AG04449 (cell line): ENCODE measurements around the gene XYLT2.

ENCODE experiments used
- CTCF ChIA-PET: fragments of 350-600 bp; formaldehyde crosslinking; extraction: SDS; loops from one replicate; lab custom pipeline; 2021; ENCODE audit warnings: antibody characterized with exemption; lab: Yijun Ruan, JAX
- POLR2A ChIA-PET: fragments of 400-600, 350-600 bp; formaldehyde crosslinking; extraction: SDS; loops from one replicate; lab custom pipeline; 2020; ENCODE audit warnings: antibody characterized with exemption, inconsistent platforms; lab: Yijun Ruan, JAX
- DNase-seq: peaks from one replicate; pipeline ENCODE4 v3.0.0-alpha.2; 2010; ENCODE audit warnings: low read depth, low spot score
- H3K4me3 ChIP-seq: 2 replicates; pipeline ENCODE4 v1.5.1; 2011; ENCODE audit warnings: low read depth, mild to moderate bottlenecking, control low read depth, low read length
- TF ChIP-seq, protein P1 (sequence below): IDR thresholded peaks from one replicate; pipeline ENCODE4 v1.5.1; 2011; ENCODE audit warnings: mild to moderate bottlenecking, moderate library complexity, low read length, control low read depth, inconsistent platforms; ENCODE audit not compliant: insufficient read depth; ENCODE audit errors: missing control alignments

Gene XYLT2

DNA sequence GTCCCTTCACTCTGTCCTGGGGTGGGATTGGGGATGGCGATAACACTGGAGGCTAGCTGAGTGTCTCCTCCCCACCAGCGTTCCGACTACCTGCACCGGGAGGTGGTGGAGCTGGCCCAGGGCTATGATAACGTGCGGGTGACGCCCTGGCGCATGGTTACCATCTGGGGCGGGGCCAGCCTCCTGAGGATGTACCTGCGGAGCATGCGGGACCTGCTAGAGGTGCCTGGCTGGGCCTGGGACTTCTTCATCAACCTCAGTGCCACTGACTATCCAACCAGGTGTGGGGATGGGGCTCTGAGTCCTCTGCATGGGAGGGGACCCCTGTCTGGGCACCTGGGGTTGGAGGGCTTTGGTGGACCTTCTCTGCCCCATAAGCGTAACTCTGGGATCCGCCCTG is 8.8 kb downstream of the XYLT2 start:
- ChIA-PET POLR2A (no interaction called here), CTCF (interaction anchor here (1.0 to 1.4 kb wide), 3 partner anchors 8 to 193 kb away, joined by 3 to 9 read pairs (median 3); no protein-coding TSS in a partner anchor)
- H3K4me3 ChIP-seq = no peak overlapping the region
- no peak for DNase-seq
- TF ChIP-seq, protein P1, sequence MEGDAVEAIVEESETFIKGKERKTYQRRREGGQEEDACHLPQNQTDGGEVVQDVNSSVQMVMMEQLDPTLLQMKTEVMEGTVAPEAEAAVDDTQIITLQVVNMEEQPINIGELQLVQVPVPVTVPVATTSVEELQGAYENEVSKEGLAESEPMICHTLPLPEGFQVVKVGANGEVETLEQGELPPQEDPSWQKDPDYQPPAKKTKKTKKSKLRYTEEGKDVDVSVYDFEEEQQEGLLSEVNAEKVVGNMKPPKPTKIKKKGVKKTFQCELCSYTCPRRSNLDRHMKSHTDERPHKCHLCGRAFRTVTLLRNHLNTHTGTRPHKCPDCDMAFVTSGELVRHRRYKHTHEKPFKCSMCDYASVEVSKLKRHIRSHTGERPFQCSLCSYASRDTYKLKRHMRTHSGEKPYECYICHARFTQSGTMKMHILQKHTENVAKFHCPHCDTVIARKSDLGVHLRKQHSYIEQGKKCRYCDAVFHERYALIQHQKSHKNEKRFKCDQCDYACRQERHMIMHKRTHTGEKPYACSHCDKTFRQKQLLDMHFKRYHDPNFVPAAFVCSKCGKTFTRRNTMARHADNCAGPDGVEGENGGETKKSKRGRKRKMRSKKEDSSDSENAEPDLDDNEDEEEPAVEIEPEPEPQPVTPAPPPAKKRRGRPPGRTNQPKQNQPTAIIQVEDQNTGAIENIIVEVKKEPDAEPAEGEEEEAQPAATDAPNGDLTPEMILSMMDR = no peak

DNA sequence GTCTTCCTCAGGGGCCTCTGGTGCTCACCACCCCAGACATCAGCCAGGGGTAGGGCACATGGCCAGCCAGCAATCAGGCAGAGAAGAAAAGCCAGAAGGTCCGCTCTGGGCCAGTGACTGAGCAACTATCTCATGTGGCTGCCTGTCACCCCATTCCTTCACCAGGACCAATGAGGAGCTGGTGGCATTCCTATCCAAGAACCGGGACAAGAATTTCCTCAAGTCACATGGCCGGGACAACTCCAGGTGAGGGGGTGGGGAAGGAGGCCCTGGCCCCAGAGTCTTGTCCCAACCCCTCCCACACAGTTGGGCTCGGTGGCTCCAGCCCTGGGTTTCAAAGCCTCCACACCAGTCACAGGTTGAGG is 9.4 kb downstream of the XYLT2 start:
- H3K4me3 ChIP-seq = no peak overlapping the region
- ChIA-PET CTCF (interaction anchor here (1.0 to 1.3 kb wide), 4 partner anchors 11 to 243 kb away, joined by 3 read pairs; no protein-coding TSS in a partner anchor), POLR2A (no interaction called here)
- TF ChIP-seq, protein P1 = no peak
- no peak for DNase-seq

DNA sequence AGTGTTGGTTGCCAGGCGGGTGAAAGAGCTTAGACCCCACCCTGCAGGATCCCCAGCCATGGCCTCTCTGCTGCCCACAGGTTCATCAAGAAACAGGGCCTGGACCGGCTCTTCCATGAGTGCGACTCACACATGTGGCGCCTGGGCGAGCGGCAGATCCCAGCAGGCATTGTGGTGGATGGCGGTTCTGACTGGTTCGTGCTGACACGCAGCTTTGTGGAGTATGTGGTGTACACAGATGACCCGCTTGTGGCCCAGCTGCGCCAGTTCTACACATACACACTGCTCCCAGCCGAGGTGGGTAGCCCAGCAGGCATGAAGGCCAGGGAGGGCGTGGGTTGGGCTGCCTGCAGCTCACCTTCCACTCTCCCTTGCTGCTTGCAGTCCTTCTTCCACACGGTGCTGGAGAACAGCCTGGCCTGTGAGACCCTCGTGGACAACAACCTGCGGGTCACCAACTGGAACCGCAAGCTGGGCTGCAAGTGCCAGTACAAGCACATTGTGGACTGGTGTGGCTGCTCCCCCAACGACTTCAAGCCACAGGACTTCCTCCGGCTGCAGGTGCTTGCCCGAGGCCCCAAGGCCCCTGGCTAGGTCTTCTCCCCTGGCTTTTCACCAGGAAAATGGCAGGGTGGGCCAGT is 9.9 kb downstream of the XYLT2 start:
- ChIA-PET POLR2A (no interaction called here), CTCF (interaction anchor here (1.0 to 1.3 kb wide), 3 partner anchors 9 to 244 kb away, joined by 3 to 4 read pairs (median 3); no protein-coding TSS in a partner anchor)
- TF ChIP-seq, protein P1 = no peak

DNA sequence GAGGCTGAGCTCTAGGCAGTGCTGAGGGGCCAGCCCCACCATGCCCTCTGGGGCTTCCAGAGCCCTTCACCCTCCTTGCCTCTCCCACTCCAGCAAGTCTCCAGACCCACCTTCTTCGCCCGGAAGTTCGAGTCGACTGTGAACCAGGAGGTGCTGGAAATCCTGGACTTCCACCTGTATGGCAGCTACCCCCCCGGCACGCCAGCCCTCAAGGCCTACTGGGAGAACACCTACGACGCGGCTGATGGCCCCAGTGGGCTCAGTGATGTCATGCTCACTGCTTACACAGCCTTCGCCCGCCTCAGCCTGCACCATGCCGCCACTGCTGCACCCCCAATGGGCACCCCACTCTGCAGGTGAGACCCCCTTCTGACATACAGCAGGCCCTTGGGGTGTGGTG is 10.5 kb downstream of the XYLT2 start:
- ChIA-PET POLR2A (no interaction called here), CTCF (interaction anchor here (1.2 to 1.3 kb wide), 2 partner anchors 8 to 244 kb away, joined by 3 to 4 read pairs; no protein-coding TSS in a partner anchor)
- no peak for DNase-seq
- TF ChIP-seq, protein P1 = no peak
- H3K4me3 ChIP-seq = no peak overlapping the region

More for the DNA sequence above, 9.9 kb downstream of the XYLT2 start:
- H3K4me3 ChIP-seq = no peak overlapping the region
- no peak for DNase-seq

DNA sequence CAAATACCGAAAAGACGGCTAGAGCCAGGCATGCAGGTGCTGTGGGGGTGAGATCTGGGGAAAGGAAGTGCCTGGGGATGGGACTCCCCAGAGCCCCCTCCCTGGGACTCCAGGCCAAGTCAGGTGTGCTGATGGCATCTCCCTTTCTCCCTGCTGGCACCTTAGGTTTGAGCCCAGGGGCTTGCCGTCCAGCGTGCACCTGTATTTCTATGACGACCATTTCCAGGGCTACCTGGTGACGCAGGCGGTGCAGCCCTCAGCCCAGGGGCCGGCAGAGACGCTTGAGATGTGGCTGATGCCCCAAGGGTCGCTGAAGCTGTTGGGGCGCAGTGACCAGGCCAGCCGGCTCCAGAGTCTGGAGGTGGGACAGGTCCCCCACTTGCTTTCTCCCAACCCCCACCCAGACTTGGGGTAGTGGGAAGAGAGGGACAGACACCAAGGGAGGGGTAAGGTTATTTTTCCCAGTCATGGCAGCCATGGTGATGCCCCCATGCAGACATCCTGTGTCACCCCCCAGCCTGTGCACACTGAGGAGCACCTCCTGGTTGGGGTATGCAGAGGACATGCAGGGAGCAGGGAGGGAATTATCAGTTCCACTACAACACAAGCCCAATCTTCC is 11.1 kb downstream of the XYLT2 start:
- ChIA-PET CTCF (interaction anchor here (1.2 to 9.3 kb wide), 2 partner anchors 8 kb away, joined by 4 to 116 read pairs; partner anchors contain the start of gene XYLT2), POLR2A (no interaction called here)

More for the DNA sequence above, 11.1 kb downstream of the XYLT2 start:
- no peak for DNase-seq
- TF ChIP-seq, protein P1 = no peak
- no peak overlapping the region for H3K4me3 ChIP-seq
